ENCODE results near the gene FBXW7. TPM values are rescaled to one million over a fixed set of nuclear protein-coding genes. Genes with fewer than 3 reads are reported as not detected.

Gene FBXW7
- total and polyA plus RNA-seq, 2 of the 8 experiments (the other 6 are each of a cell fraction or from before 2014, with no cell fraction given) = 6.0 to 26.7 TPM

GRCh38 chr4:152537881-152538280 lies 2.0 kb upstream of the FBXW7 start:
- H3K4me2 ChIP-seq (ENCODE audit: insufficient read depth in 1 of 2, low read depth in 2 of 2, low read length in 2 of 2) = peak overlapping the region in 1 of 2 experiments; percentile 83; a peak in 1 of 4 replicates
- no peak for FAIRE-seq
- no peak overlapping the region for H3K18ac ChIP-seq (ENCODE audit: extremely low read depth, low read length)
- H3K23me2 ChIP-seq (ENCODE audit: low read depth, low read length) = no peaks in the 10 kb centered on the region; the same call in 1 of the 2 replicates
- no peak overlapping the region for H3K14ac ChIP-seq (ENCODE audit: insufficient read length)
- H4K8ac ChIP-seq (ENCODE audit: extremely low read depth, insufficient read depth, low read length) = no peak overlapping the region
- H4K20me1 ChIP-seq (replicated peaks in 1 of 2; ENCODE audit: control insufficient read depth in 1 of 2, insufficient read depth in 2 of 2, low read length in 2 of 2) = peaks cover 14 to 16% of the 10 kb centered on the region in 2 experiments
- ChIA-PET POLR2A (ENCODE audit: partially characterized antibody) (interaction anchor here (0.5 to 0.7 kb wide), 2 partner anchors 76 to 365 kb away, joined by 3 to 4 read pairs; no protein-coding TSS in a partner anchor), CTCF (ENCODE audit: partially characterized antibody) (interaction anchor here (0.9 to 4.2 kb wide), 6 partner anchors 13 to 172 kb away, joined by 3 to 12 read pairs (median 4); no protein-coding TSS in a partner anchor)
- no peak overlapping the region for H4K91ac ChIP-seq (replicated peaks; ENCODE audit: insufficient read length, low read length)
- no peaks in the 10 kb centered on the region for H3K27me3 ChIP-seq (replicated peaks in 1 of 4; ENCODE audit: control insufficient read depth in 3 of 4, extremely low read depth in 1 of 4, insufficient read depth in 3 of 4, low read length in 3 of 4)
- no peak overlapping the region for H4K5ac ChIP-seq (ENCODE audit: insufficient read length, low read depth, low read length)
- H3K36me3 ChIP-seq (ENCODE audit: control insufficient read depth in 2 of 4, insufficient read depth in 4 of 4, low read length in 3 of 4) = peaks cover 0 to 4% (median 0%) of the 10 kb centered on the region in 4 experiments; a peak in 1 of 8 replicates
- peaks cover 0 to 18% (median 6%) of the 10 kb centered on the region in 4 experiments; a peak in 5 of 7 replicates for H3K4me1 ChIP-seq (replicated peaks in 1 of 4; ENCODE audit: control insufficient read depth in 3 of 4, insufficient read depth in 4 of 4, low read length in 3 of 4)
- H3K56ac ChIP-seq (replicated peaks; ENCODE audit: insufficient read length, low read depth, low read length) = no peak overlapping the region
- H2AK5ac ChIP-seq (ENCODE audit: low read depth, low read length) = no peak overlapping the region
- H3K9ac ChIP-seq (replicated peaks in 1 of 4; ENCODE audit: extremely low read depth in 1 of 4, low read depth in 3 of 4, low read length in 3 of 4) = no peak overlapping the region
- H2BK120ac ChIP-seq (replicated peaks; ENCODE audit: low read depth, low read length) = no peak overlapping the region
- no peak for DNase-seq (ENCODE audit: low read depth in 1 of 2, low spot score in 2 of 2)
- H3K79me1 ChIP-seq (ENCODE audit: low read depth, low read length) = peaks cover 8% of the 10 kb centered on the region
- no peak overlapping the region for H2BK5ac ChIP-seq (ENCODE audit: low read depth, low read length)
- no peak overlapping the region for H2BK20ac ChIP-seq (ENCODE audit: low read length)
- H2AFZ ChIP-seq (ENCODE audit: low read length) = no peak overlapping the region
- peaks cover 4 to 51% of the 10 kb centered on the region in 2 experiments; a peak in 3 of 4 replicates for H3K79me2 ChIP-seq (ENCODE audit: control insufficient read depth in 1 of 2, insufficient read depth in 2 of 2, low read length in 2 of 2)
- H2BK12ac ChIP-seq (ENCODE audit: low read depth, low read length) = no peak overlapping the region
- no peaks in the 10 kb centered on the region for H3K9me3 ChIP-seq (ENCODE audit: insufficient read depth in 2 of 2, low read depth in 1 of 2, low read length in 1 of 2)
- peak overlapping the region in 1 of 4 experiments; percentile 84; a peak in 1 of 8 replicates for H3K4me3 ChIP-seq (ENCODE audit: extremely low read depth in 1 of 4, insufficient read depth in 2 of 4, low read depth in 3 of 4, low read length in 4 of 4)
- no peak overlapping the region for H3K27ac ChIP-seq (ENCODE audit: low read depth, low read length)
- no peak overlapping the region for H3K23ac ChIP-seq (ENCODE audit: insufficient read length)
- WGBS, 2 experiments (ENCODE audit: extremely low coverage in 1 of 2, insufficient coverage in 1 of 2, insufficient read length in 1 of 2, insufficient replicate concordance in 2 of 2, low coverage in 1 of 2, low lambda C conversion rate in 2 of 2, missing lambda C conversion rate in 1 of 2) = 89% methylated on average over 1 of the region's 1 CpG; no CpG with 5 or more reads in 1 of the 2 experiments
- no peak overlapping the region for H3K4ac ChIP-seq (replicated peaks; ENCODE audit: insufficient read length, low read depth, low read length)
- H2BK15ac ChIP-seq (ENCODE audit: low read length) = no peak overlapping the region
- no peak for TF ChIP-seq KDM4A (IDR thresholded peaks at IDR 0.05; ENCODE audit: low read depth, low read length, severe bottlenecking)
- TF ChIP-seq RNF2 (IDR thresholded peaks at IDR 0.05; ENCODE audit: borderline replicate concordance, low read depth, low read length, missing control alignments, poor library complexity, severe bottlenecking) = no peak
- no peak for TF ChIP-seq HDAC2 (IDR thresholded peaks at IDR 0.05; ENCODE audit: borderline replicate concordance in 1 of 2, low read depth in 2 of 2, low read length in 2 of 2)
- TF ChIP-seq E2F6 (IDR thresholded peaks at IDR 0.05) = no peak
- no peak for TF ChIP-seq CHD1 (IDR thresholded peaks at IDR 0.05; ENCODE audit: low read depth, low read length)
- no peak for TF ChIP-seq TAF7 (optimal IDR thresholded peaks at IDR 0.05; ENCODE audit: borderline replicate concordance, low read depth, low read length)
- no peak for TF ChIP-seq YY1 (IDR thresholded peaks at IDR 0.05; ENCODE audit: low read depth, low read length)
- TF ChIP-seq FOSL1 (IDR thresholded peaks at IDR 0.05; ENCODE audit: insufficient read depth, low read depth, low read length) = no peak
- TF ChIP-seq GTF2F1 (IDR thresholded peaks at IDR 0.05; ENCODE audit: borderline replicate concordance, low read depth, low read length) = no peak
- no peak for TF ChIP-seq RBBP5 (IDR thresholded peaks at IDR 0.05; ENCODE audit: borderline replicate concordance, low read depth, low read length)
- TF ChIP-seq EZH2 (IDR thresholded peaks at IDR 0.05; ENCODE audit: low read depth, low read length, severe bottlenecking) = no peak
